ENCODE data around the gene PCBP3. TPM values are rescaled to one million over a fixed set of nuclear protein-coding genes. Genes with fewer than 3 reads are reported as not detected.
"Not testable (repeated sequence)": the region's sequence is repeated elsewhere in the genome, so short reads cannot be mapped to it uniquely, and the experiment has no call there.

PCBP3 gene
- total RNA-seq, 1 experiment from 2014 or later: 10.9 TPM

- Histone ChIP-seq H3K4ac (ENCODE audit: low read depth, low read length) (no peak overlapping the region), H3K56ac (ENCODE audit: insufficient read length, low read depth, low read length) (no peak overlapping the region), H2AFZ (ENCODE audit: low read length) (no peak overlapping the region), H3K4me1 (ENCODE audit: insufficient read depth, low read length) (no peaks in the 10 kb centered on the region), H3K79me2 (ENCODE audit: insufficient read depth, low read length) (no peaks in the 10 kb centered on the region), H4K20me1 (ENCODE audit: control insufficient read depth, insufficient read depth, insufficient read length) (no peaks in the 10 kb centered on the region), H2BK12ac (ENCODE audit: insufficient read length, low read depth, low read length) (no peak overlapping the region), H2BK5ac (ENCODE audit: insufficient read length, low read length) (no peak overlapping the region), H2BK15ac (ENCODE audit: low read depth, low read length) (no peak overlapping the region), H3K4me2 (ENCODE audit: insufficient read depth, insufficient read length, low read length) (no peak overlapping the region), H4K8ac (replicated peaks; ENCODE audit: insufficient read length, low read depth, low read length) (no peak overlapping the region), H2BK20ac (ENCODE audit: low read depth, low read length, poor library complexity, severe bottlenecking) (no peak overlapping the region), H3K27ac (ENCODE audit: insufficient read length, low read depth, low read length) (no peak overlapping the region), H3K14ac (ENCODE audit: insufficient read depth, low read length) (no peak overlapping the region; the same call in 1 of the 2 replicates), H4K5ac (ENCODE audit: insufficient read length, low read depth, low read length) (no peak overlapping the region), H3T11ph (ENCODE audit: low read length) (no peak overlapping the region), H3K9me3 (ENCODE audit: control insufficient read depth, low read depth, low read length) (no peaks in the 10 kb centered on the region), H2AK5ac (ENCODE audit: insufficient read length, low read length) (no peak overlapping the region), H2BK120ac (ENCODE audit: low read depth, low read length, poor library complexity, severe bottlenecking) (no peak overlapping the region), H4K91ac (ENCODE audit: insufficient read length, low read depth, low read length) (no peak overlapping the region), H3K23ac (ENCODE audit: insufficient read length, low read depth, low read length) (no peak overlapping the region), H3K23me2 (ENCODE audit: insufficient read length, low read depth, low read length, poor library complexity, severe bottlenecking) (no peaks in the 10 kb centered on the region), H3K27me3 (ENCODE audit: insufficient read depth, low read length) (no peaks in the 10 kb centered on the region), H3K79me1 (ENCODE audit: insufficient read depth, low read depth, low read length, poor library complexity, severe bottlenecking) (no peaks in the 10 kb centered on the region), H3K18ac (ENCODE audit: insufficient read length, low read depth, low read length) (no peak overlapping the region), H3K9ac (ENCODE audit: extremely low read depth, insufficient read length, low read length) (no peak overlapping the region)
- no peak for TF ChIP-seq CTCF (conservative IDR thresholded peaks at IDR 0.05)
- peaks cover 30% of the 10 kb centered on the region for H3K27me3 Mint-ChIP-seq (ENCODE audit: low read depth)
- no peaks in the 10 kb centered on the region for H3K36me3 Mint-ChIP-seq (ENCODE audit: insufficient read depth in 1 of 3, low read depth in 3 of 3)
- no peak overlapping the region for H3K27ac Mint-ChIP-seq
- DNase-seq: peak; percentile 17
- no CpG with 5 or more reads among the region's 7 CpGs for WGBS (ENCODE audit: extremely low coverage, insufficient read length, low lambda C conversion rate)
- no peak overlapping the region for H3K4me3 Mint-ChIP-seq
- peaks cover 0 to 2% of the 10 kb centered on the region in 2 experiments; a peak in 1 of 4 replicates for H3K4me1 Mint-ChIP-seq
- 0 out of 5 replicates have a peak, but pooled peaks cover 0 to 2% of the 10 kb centered on the region in 2 experiments for H3K9me3 Mint-ChIP-seq
Measured at GRCh38 chr21:45623436-45623835, 20.1 kb upstream of the PCBP3 start.

- not testable (repeated sequence) for H3K27me3 ChIP-seq (ENCODE audit: insufficient read depth, low read length); H3K23ac ChIP-seq (ENCODE audit: insufficient read length, low read depth, low read length); H3K27ac Mint-ChIP-seq; H3K27ac ChIP-seq (ENCODE audit: insufficient read length, low read depth, low read length); H3K9me3 ChIP-seq (ENCODE audit: control insufficient read depth, low read depth, low read length); H2AFZ ChIP-seq (ENCODE audit: low read length); H3K14ac ChIP-seq (ENCODE audit: insufficient read depth, low read length); H3K9me3 Mint-ChIP-seq; H3K79me2 ChIP-seq (ENCODE audit: insufficient read depth, low read length); H3K56ac ChIP-seq (ENCODE audit: insufficient read length, low read depth, low read length); H2BK12ac ChIP-seq (ENCODE audit: insufficient read length, low read depth, low read length); H3K79me1 ChIP-seq (ENCODE audit: insufficient read depth, low read depth, low read length, poor library complexity, severe bottlenecking); H3K4ac ChIP-seq (ENCODE audit: low read depth, low read length); H3K36me3 Mint-ChIP-seq (ENCODE audit: insufficient read depth in 1 of 3, low read depth in 3 of 3); H3K4me3 Mint-ChIP-seq; H2BK5ac ChIP-seq (ENCODE audit: insufficient read length, low read length); H2BK120ac ChIP-seq (ENCODE audit: low read depth, low read length, poor library complexity, severe bottlenecking); H4K91ac ChIP-seq (ENCODE audit: insufficient read length, low read depth, low read length); H4K20me1 ChIP-seq (ENCODE audit: control insufficient read depth, insufficient read depth, insufficient read length); H3K4me2 ChIP-seq (ENCODE audit: insufficient read depth, insufficient read length, low read length); H3K23me2 ChIP-seq (ENCODE audit: insufficient read length, low read depth, low read length, poor library complexity, severe bottlenecking); H3K9ac ChIP-seq (ENCODE audit: extremely low read depth, insufficient read length, low read length); DNase-seq; H4K8ac ChIP-seq (replicated peaks; ENCODE audit: insufficient read length, low read depth, low read length); H4K5ac ChIP-seq (ENCODE audit: insufficient read length, low read depth, low read length); H3K4me1 ChIP-seq (ENCODE audit: insufficient read depth, low read length); H3T11ph ChIP-seq (ENCODE audit: low read length); H3K4me1 Mint-ChIP-seq; H2AK5ac ChIP-seq (ENCODE audit: insufficient read length, low read length); H3K18ac ChIP-seq (ENCODE audit: insufficient read length, low read depth, low read length); H2BK15ac ChIP-seq (ENCODE audit: low read depth, low read length); H2BK20ac ChIP-seq (ENCODE audit: low read depth, low read length, poor library complexity, severe bottlenecking)
- H3K27me3 Mint-ChIP-seq (ENCODE audit: low read depth): peaks cover 21% of the 10 kb centered on the region
- WGBS (ENCODE audit: extremely low coverage, insufficient read length, low lambda C conversion rate): no CpG with 5 or more reads among the region's 2 CpGs
Measured at GRCh38 chr21:45626127-45626526, 17.4 kb upstream of the PCBP3 start.
